ENCODE measurements around the gene PRRT3.
A peak's percentile ranks its signal among the peaks of the same experiment; 100 is the strongest.
"Not testable (repeated sequence)": the region's sequence is repeated elsewhere in the genome, so short reads cannot be mapped to it uniquely, and the experiment has no call there.

PRRT3 gene

GRCh38 chr3:9915254-9916141, 36.7 kb downstream of the PRRT3 start:
- H3K4me1 Mint-ChIP-seq: peaks cover 32% of the 10 kb centered on the region
- H3K27ac Mint-ChIP-seq: no peak overlapping the region
- peak overlapping the region; percentile 64 for H3K4me3 Mint-ChIP-seq
- DNase-seq (ENCODE audit: low spot score in 2 of 2) (no peak), ATAC-seq (peak; percentile 53)
- no peaks in the 10 kb centered on the region for H3K9me3 Mint-ChIP-seq
- H3K36me3 Mint-ChIP-seq: peaks cover 10% of the 10 kb centered on the region

- Mint-ChIP-seq H3K4me1 (peaks cover 36% of the 10 kb centered on the region), H3K9me3 (no peaks in the 10 kb centered on the region), H3K4me3 (peak overlapping the region; percentile 64), H3K27ac (no peak overlapping the region), H3K36me3 (peaks cover 10% of the 10 kb centered on the region)
- ATAC-seq: no peak
- no peak for DNase-seq (ENCODE audit: low spot score in 2 of 2)
Observed at GRCh38 chr3:9914559-9915253, 37.5 kb downstream of the PRRT3 start.

GRCh38 chr3:9914011-9914410, 38.2 kb downstream of the PRRT3 start:
- Mint-ChIP-seq H3K4me3 (no peak overlapping the region), H3K9me3 (no peaks in the 10 kb centered on the region), H3K36me3 (peaks cover 10% of the 10 kb centered on the region), H3K4me1 (peaks cover 43% of the 10 kb centered on the region), H3K27ac (no peak overlapping the region)
- DNase-seq (ENCODE audit: low spot score in 2 of 2) (no peak), ATAC-seq (no peak)

GRCh38 chr3:9913601-9914000, 38.6 kb downstream of the PRRT3 start:
- no peak for ATAC-seq
- Mint-ChIP-seq H3K9me3 (no peaks in the 10 kb centered on the region), H3K36me3 (peaks cover 10% of the 10 kb centered on the region), H3K27ac (no peak overlapping the region), H3K4me3 (no peak overlapping the region), H3K4me1 (peaks cover 44% of the 10 kb centered on the region)
- no peak for DNase-seq (ENCODE audit: low spot score in 2 of 2)

- Mint-ChIP-seq H3K27ac (peak overlapping the region; percentile 30), H3K4me1 (peaks cover 44% of the 10 kb centered on the region), H3K36me3 (peaks cover 18% of the 10 kb centered on the region), H3K4me3 (no peak overlapping the region), H3K9me3 (no peaks in the 10 kb centered on the region)
- no peak for DNase-seq (ENCODE audit: low spot score in 2 of 2)
- ATAC-seq: peak; percentile 70
Observed at GRCh38 chr3:9912294-9912935, 39.8 kb downstream of the PRRT3 start.

- H3K27ac Mint-ChIP-seq: peak overlapping the region; percentile 43
- H3K9me3 Mint-ChIP-seq: no peaks in the 10 kb centered on the region
- no peak for ATAC-seq
- H3K4me3 Mint-ChIP-seq: no peak overlapping the region
- H3K4me1 Mint-ChIP-seq: peaks cover 42% of the 10 kb centered on the region
- no peak for DNase-seq (ENCODE audit: low spot score in 2 of 2)
- H3K36me3 Mint-ChIP-seq: peaks cover 18% of the 10 kb centered on the region
Observed at GRCh38 chr3:9911863-9912262, 40.3 kb downstream of the PRRT3 start.

GRCh38 chr3:9909221-9910013, 42.8 kb downstream of the PRRT3 start:
- Mint-ChIP-seq H3K36me3 (peaks cover 18% of the 10 kb centered on the region), H3K9me3 (no peaks in the 10 kb centered on the region), H3K27ac (peak overlapping the region; percentile 52), H3K4me3 (no peak overlapping the region), H3K4me1 (peaks cover 29% of the 10 kb centered on the region)
- no peak for DNase-seq (ENCODE audit: low spot score in 2 of 2)
- ATAC-seq: no peak

GRCh38 chr3:9908286-9908685, 43.9 kb downstream of the PRRT3 start:
- DNase-seq (ENCODE audit: low spot score in 2 of 2): no peak
- no peak overlapping the region for H3K4me3 Mint-ChIP-seq
- H3K36me3 Mint-ChIP-seq: peaks cover 18% of the 10 kb centered on the region
- no peak for ATAC-seq
- H3K9me3 Mint-ChIP-seq: no peaks in the 10 kb centered on the region
- H3K4me1 Mint-ChIP-seq: peaks cover 38% of the 10 kb centered on the region
- no peak overlapping the region for H3K27ac Mint-ChIP-seq

GRCh38 chr3:9906480-9906879, 45.7 kb downstream of the PRRT3 start:
- ATAC-seq (no peak), DNase-seq (ENCODE audit: low spot score in 2 of 2) (no peak)
- no peak overlapping the region for H3K27ac Mint-ChIP-seq
- peaks cover 13% of the 10 kb centered on the region for H3K36me3 Mint-ChIP-seq
- peaks cover 45% of the 10 kb centered on the region for H3K4me1 Mint-ChIP-seq
- no peaks in the 10 kb centered on the region for H3K9me3 Mint-ChIP-seq
- H3K4me3 Mint-ChIP-seq: no peak overlapping the region

- peaks cover 31% of the 10 kb centered on the region for H3K4me1 Mint-ChIP-seq
- peak overlapping the region; percentile 86 for H3K27ac Mint-ChIP-seq
- ATAC-seq (no peak), DNase-seq (ENCODE audit: low spot score in 2 of 2) (no peak)
- peaks cover 13% of the 10 kb centered on the region for H3K36me3 Mint-ChIP-seq
- peak overlapping the region; percentile 79 for H3K4me3 Mint-ChIP-seq
- no peaks in the 10 kb centered on the region for H3K9me3 Mint-ChIP-seq
Observed at GRCh38 chr3:9903904-9904303, 48.3 kb downstream of the PRRT3 start.

- DNase-seq (ENCODE audit: low spot score in 2 of 2): no peak
- peaks cover 12% of the 10 kb centered on the region for H3K36me3 Mint-ChIP-seq
- peak; percentile 25 for ATAC-seq
- peak overlapping the region; percentile 79 for H3K4me3 Mint-ChIP-seq
- no peaks in the 10 kb centered on the region for H3K9me3 Mint-ChIP-seq
- H3K27ac Mint-ChIP-seq: peak overlapping the region; percentile 86
- H3K4me1 Mint-ChIP-seq: peaks cover 37% of the 10 kb centered on the region
Observed at GRCh38 chr3:9903238-9903624, 49.0 kb downstream of the PRRT3 start.

- H3K4me3 Mint-ChIP-seq: peak within 1 kb of the TSS; percentile 79
- H3K27ac Mint-ChIP-seq: peak within 1 kb of the TSS; percentile 86
- H3K36me3 Mint-ChIP-seq: peaks cover 6% of the 10 kb centered on the region
- ATAC-seq (peak; percentile 84), DNase-seq (ENCODE audit: low spot score in 2 of 2) (peak in 1 of 2 donors; percentile 15)
- no peaks in the 10 kb centered on the region for H3K9me3 Mint-ChIP-seq
- H3K4me1 Mint-ChIP-seq: peaks cover 39% of the 10 kb centered on the region
Observed at GRCh38 chr3:9902372-9903237, 49.6 kb downstream of the PRRT3 start, which contains the start of gene IL17RE. Gene IL17RE, plus strand, starts transcription at chr3:9902848. Its CDS starts 85 bp downstream, at chr3:9902933.

GRCh38 chr3:9901967-9902366, 50.2 kb downstream of the PRRT3 start:
- Mint-ChIP-seq H3K9me3 (no peaks in the 10 kb centered on the region), H3K36me3 (peaks cover 5% of the 10 kb centered on the region), H3K4me1 (peaks cover 39% of the 10 kb centered on the region), H3K4me3 (peak overlapping the region; percentile 79), H3K27ac (peak overlapping the region; percentile 86)
- DNase-seq (ENCODE audit: low spot score in 2 of 2): no peak
- ATAC-seq: peak; percentile 73

- peak overlapping the region; percentile 79 for H3K4me3 Mint-ChIP-seq
- not testable (repeated sequence) for ATAC-seq; H3K9me3 Mint-ChIP-seq; DNase-seq (ENCODE audit: low spot score in 2 of 2); H3K36me3 Mint-ChIP-seq
- H3K27ac Mint-ChIP-seq: peak overlapping the region; percentile 86
- H3K4me1 Mint-ChIP-seq: peaks cover 39% of the 10 kb centered on the region
Observed at GRCh38 chr3:9900965-9901415, 51.2 kb downstream of the PRRT3 start.

All from stimulated activated effector memory CD8-positive, alpha-beta T cell treated with anti-CD3 and anti-CD28 coated beads, Interleukin-12 subunit alpha, Interleukin-12 subunit beta, amount 100 ng/mL, for 72 hours (primary cell).